HepG2 (cell line): ENCODE measurements around the gene SLC25A25. TPM values are rescaled to one million over a fixed set of nuclear protein-coding genes. Genes with fewer than 3 reads are reported as not detected.
A peak's percentile ranks its signal among the peaks of the same experiment; 100 is the strongest.

Experiments
- ATM ChIP-seq: fragments of 450-650 bp; IDR thresholded peaks from 2 replicates; pipeline ENCODE4 v1.7.1; 2017; ENCODE audit warnings: mild to moderate bottlenecking, borderline replicate concordance
- CC2D1A ChIP-seq: sonication (generic); formaldehyde crosslinking; IDR thresholded peaks from 2 replicates; pipeline ENCODE4 v1.8.1; 2023; ENCODE audit warnings: mild to moderate bottlenecking, missing genetic modification reagents
- IRX3 ChIP-seq: sonication (generic); formaldehyde crosslinking; IDR thresholded peaks from 2 replicates; pipeline ENCODE4 v1.8.1; 2023; ENCODE audit warnings: mild to moderate bottlenecking, low read depth, missing genetic modification reagents, borderline replicate concordance
- NBN ChIP-seq: fragments of 450-650 bp; conservative IDR thresholded peaks from 2 replicates; pipeline ENCODE4 v1.6.1; 2017
- NFE2 ChIP-seq: sonication (generic); formaldehyde crosslinking; IDR thresholded peaks from 2 replicates; pipeline ENCODE4 v1.4.0; 2020; ENCODE audit warnings: missing genetic modification reagents
- NONO ChIP-seq, 2 experiments: fragments of 450-650 bp in 1 of 2; sonication (generic) in 1 of 2; formaldehyde crosslinking in 1 of 2; IDR thresholded peaks in 1 of 2; conservative IDR thresholded peaks in 1 of 2; 2 replicates each; pipeline versions ENCODE4 v1.6.1 to v1.8.0; 2017 to 2022; ENCODE audit warnings: mild to moderate bottlenecking in 1 of 2, missing genetic modification reagents in 1 of 2, moderate library complexity in 1 of 2
- POLR2AphosphoS5 ChIP-seq: IDR thresholded peaks from 2 replicates; pipeline ENCODE4 v1.6.1; 2012; ENCODE audit warnings: low read depth, low read length
- TOPORS ChIP-seq: sonication (generic); formaldehyde crosslinking; IDR thresholded peaks from 2 replicates; pipeline ENCODE4 v1.8.0; 2023; ENCODE audit warnings: mild to moderate bottlenecking, missing genetic modification reagents
- YEATS4 ChIP-seq: sonication (generic); formaldehyde crosslinking; IDR thresholded peaks from 2 replicates; pipeline ENCODE4 v1.4.0; 2020; ENCODE audit warnings: missing genetic modification reagents, borderline replicate concordance
- ZSCAN12 ChIP-seq: sonication (generic); formaldehyde crosslinking; IDR thresholded peaks from 2 replicates; pipeline ENCODE4 v1.9.0; 2021; ENCODE audit warnings: mild to moderate bottlenecking, missing genetic modification reagents
- polyA plus RNA-seq, 8 experiments: library from polyadenylated mRNA; depleted of rRNA in 3 of 8; stranded (reverse) in 7 of 8; unstranded in 1 of 8; fragments of >200 nt; fragmentation: Illumina TruSeq in 4 of 8; extraction: Trizol in 4 of 8; gene quantifications; 2 replicates each; pipeline versions ENCODE4 v1.2.1 to v1.2.3, GENCODE V29; 2011 to 2016; ENCODE audit warnings: low read depth in 4 of 8, missing spikeins in 1 of 8, mixed read lengths in 1 of 8; ENCODE audit not compliant: insufficient read depth in 1 of 8
- total RNA-seq, 5 experiments: library from RNA; depleted of rRNA; stranded (reverse); fragments of >200 nt; fragmentation: Illumina TruSeq; extraction: Trizol; gene quantifications; 2 replicates each; pipeline ENCODE4 v1.2.3, GENCODE V29; 2016; ENCODE audit warnings: low read depth in 1 of 5
- TF ChIP-seq, protein P1 (sequence below): sonication (generic); formaldehyde crosslinking; conservative IDR thresholded peaks from 2 replicates; pipeline ENCODE4 v1.4.0; 2020; ENCODE audit warnings: missing genetic modification reagents
- TF ChIP-seq, protein P2 (sequence below): sonication (generic); formaldehyde crosslinking; IDR thresholded peaks from 2 replicates; pipeline ENCODE4 v1.4.0; 2020; ENCODE audit warnings: mild to moderate bottlenecking, missing genetic modification reagents
- TF ChIP-seq, protein P3 (sequence below): sonication (generic); formaldehyde crosslinking; IDR thresholded peaks from 2 replicates; pipeline ENCODE4 v1.4.0; 2020; ENCODE audit warnings: mild to moderate bottlenecking, missing genetic modification reagents
- TF ChIP-seq, protein P4 (sequence below), 2 experiments: sonication (generic) in 1 of 2; formaldehyde crosslinking in 1 of 2; IDR thresholded peaks; 2 replicates each; pipeline versions ENCODE4 v1.5.1 to v1.6.1; 2011 to 2020; ENCODE audit warnings: borderline replicate concordance in 1 of 2, low read depth in 1 of 2, low read length in 1 of 2, mild to moderate bottlenecking in 1 of 2, missing genetic modification reagents in 1 of 2, moderate library complexity in 1 of 2

SLC25A25 gene
- total and polyA plus RNA-seq, 2 of the 13 experiments (the other 11 are each of a cell fraction or from before 2014, with no cell fraction given): 10.5 to 24.8 TPM

DNA sequence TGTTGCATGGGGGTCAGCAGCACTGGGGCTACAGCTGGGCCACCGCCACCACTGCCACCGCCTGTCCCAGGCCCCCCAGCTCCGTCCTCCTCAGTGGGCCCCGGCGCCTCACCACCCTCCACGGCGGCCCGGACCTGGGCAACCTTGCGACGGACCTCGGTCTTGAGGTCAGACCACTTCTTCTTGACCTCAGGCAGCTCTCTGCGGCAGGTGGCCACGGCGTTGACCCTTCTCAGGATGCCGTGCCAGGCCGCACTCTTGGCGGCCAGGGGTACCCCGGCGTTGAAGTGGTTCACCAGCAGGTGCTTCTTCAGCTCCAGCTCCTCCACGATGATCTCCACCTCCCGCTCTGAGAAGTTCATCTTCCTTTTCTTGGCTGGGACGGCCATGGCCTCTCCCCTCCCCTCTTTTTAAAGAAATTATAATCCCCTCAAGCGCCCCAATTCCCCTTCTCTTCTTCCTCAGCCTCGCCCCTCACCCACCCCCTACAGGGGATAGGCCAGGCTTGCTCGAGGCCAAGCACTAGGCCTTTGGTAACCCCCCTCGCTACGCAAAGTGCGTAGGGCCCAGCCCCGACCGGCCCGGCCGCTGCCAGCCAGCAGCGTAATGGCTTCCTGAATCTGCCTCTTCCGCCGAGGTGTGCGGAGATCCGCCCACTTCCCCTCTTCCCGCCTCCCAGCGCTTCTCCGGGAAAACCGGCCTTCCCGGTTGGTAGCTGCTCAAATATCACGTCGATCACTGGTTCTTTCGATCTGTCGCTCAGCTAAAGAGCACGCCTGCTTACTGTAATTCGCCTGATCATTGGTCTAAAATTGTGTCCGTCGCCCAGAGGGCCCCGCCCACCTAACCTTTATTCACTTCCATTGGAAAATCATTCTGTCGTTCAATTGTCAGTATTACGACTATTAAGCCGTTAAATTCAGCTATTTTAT is 1.1 kb upstream of the SLC25A25 start, which contains the start of gene NAIF1 (continued):
- TF ChIP-seq, protein P1, sequence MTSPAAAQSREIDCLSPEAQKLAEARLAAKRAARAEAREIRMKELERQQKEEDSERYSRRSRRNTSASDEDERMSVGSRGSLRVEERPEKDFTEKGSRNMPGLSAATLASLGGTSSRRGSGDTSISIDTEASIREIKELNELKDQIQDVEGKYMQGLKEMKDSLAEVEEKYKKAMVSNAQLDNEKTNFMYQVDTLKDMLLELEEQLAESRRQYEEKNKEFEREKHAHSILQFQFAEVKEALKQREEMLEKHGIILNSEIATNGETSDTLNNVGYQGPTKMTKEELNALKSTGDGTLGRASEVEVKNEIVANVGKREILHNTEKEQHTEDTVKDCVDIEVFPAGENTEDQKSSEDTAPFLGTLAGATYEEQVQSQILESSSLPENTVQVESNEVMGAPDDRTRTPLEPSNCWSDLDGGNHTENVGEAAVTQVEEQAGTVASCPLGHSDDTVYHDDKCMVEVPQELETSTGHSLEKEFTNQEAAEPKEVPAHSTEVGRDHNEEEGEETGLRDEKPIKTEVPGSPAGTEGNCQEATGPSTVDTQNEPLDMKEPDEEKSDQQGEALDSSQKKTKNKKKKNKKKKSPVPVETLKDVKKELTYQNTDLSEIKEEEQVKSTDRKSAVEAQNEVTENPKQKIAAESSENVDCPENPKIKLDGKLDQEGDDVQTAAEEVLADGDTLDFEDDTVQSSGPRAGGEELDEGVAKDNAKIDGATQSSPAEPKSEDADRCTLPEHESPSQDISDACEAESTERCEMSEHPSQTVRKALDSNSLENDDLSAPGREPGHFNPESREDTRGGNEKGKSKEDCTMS (CRISPR knock-in tag): no peak
- no peak for TF ChIP-seq ATM
- TF ChIP-seq, protein P2, sequence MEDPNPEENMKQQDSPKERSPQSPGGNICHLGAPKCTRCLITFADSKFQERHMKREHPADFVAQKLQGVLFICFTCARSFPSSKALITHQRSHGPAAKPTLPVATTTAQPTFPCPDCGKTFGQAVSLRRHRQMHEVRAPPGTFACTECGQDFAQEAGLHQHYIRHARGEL (CRISPR knock-in tag): no peak
- TF ChIP-seq CC2D1A (CRISPR knock-in tag): no peak
- TF ChIP-seq, protein P3, sequence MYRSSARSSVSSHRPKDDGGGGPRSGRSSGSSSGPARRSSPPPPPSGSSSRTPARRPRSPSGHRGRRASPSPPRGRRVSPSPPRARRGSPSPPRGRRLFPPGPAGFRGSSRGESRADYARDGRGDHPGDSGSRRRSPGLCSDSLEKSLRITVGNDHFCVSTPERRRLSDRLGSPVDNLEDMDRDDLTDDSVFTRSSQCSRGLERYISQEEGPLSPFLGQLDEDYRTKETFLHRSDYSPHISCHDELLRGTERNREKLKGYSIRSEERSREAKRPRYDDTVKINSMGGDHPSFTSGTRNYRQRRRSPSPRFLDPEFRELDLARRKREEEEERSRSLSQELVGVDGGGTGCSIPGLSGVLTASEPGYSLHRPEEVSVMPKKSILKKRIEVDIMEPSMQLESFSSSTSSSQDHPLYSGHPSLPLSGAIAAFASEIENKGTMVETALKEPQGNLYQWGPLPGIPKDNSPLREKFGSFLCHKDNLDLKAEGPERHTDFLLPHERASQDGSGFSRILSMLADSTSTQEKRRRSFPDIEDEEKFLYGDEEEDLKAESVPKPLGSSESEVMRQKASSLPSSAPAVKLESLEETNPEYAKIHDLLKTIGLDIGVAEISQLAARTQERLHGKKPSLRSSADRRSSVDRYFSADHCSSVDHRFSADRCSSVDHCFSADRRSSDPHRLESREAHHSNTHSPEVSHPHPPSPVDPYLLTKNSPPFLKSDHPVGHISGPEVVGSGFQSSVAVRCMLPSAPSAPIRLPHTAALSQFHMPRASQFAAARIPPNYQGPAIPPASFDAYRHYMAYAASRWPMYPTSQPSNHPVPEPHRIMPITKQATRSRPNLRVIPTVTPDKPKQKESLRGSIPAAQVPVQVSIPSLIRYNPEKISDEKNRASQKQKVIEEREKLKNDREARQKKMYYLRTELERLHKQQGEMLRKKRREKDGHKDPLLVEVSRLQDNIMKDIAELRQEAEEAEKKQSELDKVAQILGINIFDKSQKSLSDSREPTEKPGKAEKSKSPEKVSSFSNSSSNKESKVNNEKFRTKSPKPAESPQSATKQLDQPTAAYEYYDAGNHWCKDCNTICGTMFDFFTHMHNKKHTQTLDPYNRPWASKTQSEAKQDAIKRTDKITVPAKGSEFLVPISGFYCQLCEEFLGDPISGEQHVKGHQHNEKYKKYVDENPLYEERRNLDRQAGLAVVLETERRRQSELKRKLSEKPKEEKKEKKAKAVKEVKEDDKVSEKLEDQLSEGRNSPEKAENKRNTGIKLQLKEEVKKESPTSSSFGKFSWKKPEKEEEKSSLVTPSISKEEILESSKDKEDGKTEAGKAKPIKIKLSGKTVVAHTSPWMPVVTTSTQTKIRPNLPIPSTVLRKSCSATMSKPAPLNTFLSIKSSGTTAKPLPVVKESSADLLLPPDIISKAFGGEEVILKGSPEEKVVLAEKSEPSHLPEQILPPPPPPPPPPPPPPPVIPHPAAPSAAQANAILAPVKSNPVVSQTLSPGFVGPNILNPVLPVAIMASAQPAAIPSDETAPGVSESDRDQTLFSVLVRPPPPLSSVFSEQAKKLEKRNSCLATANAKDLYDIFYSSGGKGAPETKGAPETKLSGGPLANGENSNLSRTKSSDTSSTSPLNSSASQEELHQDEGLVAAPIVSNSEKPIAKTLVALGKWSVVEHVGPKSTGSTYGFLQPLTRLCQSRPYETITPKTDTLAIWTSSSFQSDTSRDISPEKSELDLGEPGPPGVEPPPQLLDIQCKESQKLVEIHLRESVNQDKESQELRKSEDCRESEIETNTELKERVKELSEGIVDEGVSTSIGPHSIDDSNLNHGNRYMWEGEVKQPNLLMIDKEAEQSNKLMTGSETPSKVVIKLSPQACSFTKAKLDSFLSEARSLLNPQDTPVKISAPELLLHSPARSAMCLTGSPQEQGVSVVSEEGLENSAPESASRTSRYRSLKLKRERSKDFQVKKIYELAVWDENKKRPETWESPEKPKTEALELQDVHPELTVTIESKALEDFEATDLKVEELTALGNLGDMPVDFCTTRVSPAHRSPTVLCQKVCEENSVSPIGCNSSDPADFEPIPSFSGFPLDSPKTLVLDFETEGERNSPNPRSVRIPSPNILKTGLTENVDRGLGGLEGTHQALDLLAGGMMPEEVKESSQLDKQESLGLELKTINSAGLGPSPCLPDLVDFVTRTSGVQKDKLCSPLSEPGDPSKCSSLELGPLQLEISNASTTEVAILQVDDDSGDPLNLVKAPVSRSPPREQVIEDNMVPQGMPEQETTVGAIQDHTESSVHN (CRISPR knock-in tag): peak; percentile 24; the same call in 1 of the 2 replicates
- TF ChIP-seq ZSCAN12 (CRISPR knock-in tag): no peak
- no peak for TF ChIP-seq NFE2 (CRISPR knock-in tag)
- no peak for TF ChIP-seq NBN
- no peak; the same call in 1 of the 2 replicates for TF ChIP-seq POLR2AphosphoS5
- no peak for TF ChIP-seq YEATS4 (CRISPR knock-in tag)
- TF ChIP-seq, protein P4, sequence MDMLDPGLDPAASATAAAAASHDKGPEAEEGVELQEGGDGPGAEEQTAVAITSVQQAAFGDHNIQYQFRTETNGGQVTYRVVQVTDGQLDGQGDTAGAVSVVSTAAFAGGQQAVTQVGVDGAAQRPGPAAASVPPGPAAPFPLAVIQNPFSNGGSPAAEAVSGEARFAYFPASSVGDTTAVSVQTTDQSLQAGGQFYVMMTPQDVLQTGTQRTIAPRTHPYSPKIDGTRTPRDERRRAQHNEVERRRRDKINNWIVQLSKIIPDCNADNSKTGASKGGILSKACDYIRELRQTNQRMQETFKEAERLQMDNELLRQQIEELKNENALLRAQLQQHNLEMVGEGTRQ (IDR thresholded peaks at IDR 0.05; ENCODE audit: low read depth, low read length): no peak
- TF ChIP-seq, protein P4 (CRISPR knock-in tag; IDR thresholded peaks at IDR 0.05; ENCODE audit: borderline replicate concordance): no peak
- no peak for TF ChIP-seq NONO (IDR thresholded peaks at IDR 0.05)
- no peak; the same call in 1 of the 2 replicates for TF ChIP-seq NONO (CRISPR knock-in tag; conservative IDR thresholded peaks at IDR 0.05)
- no peak for TF ChIP-seq IRX3 (CRISPR knock-in tag)
- no peak for TF ChIP-seq TOPORS (CRISPR knock-in tag)
